T-cell (primary cell): ENCODE results near the gene OR5K1. TPM values are rescaled to one million over a fixed set of nuclear protein-coding genes. Genes with fewer than 3 reads are reported as not detected.

Source experiments
- ATAC-seq, 4 experiments: fragments of 200-7000 bp in 3 of 4; fragments of 150-1000 bp in 1 of 4; cut with Tn5 transposase; replicated peaks in 1 of 4; 1 replicate in 3 of 4; 2 replicates in 1 of 4; pipeline ENCODE4 v1.10.0; 2021; ENCODE audit warnings: moderate library complexity in 3 of 4, mild to moderate bottlenecking in 2 of 4, moderate number of reproducible peaks in 1 of 4
- CTCF ChIA-PET, 2 donors: fragments of 300-600 bp; sonication (Branson Sonifier 250); formaldehyde crosslinking; loops; one replicate each; lab custom pipeline; 2022; ENCODE audit warnings: antibody characterized with exemption in 2 of 2; lab: Charles Lee
- POLR2A ChIA-PET, 2 donors: fragments of 300-600 bp; sonication (Branson Sonifier 250); formaldehyde crosslinking; loops; one replicate each; lab custom pipeline; 2022; ENCODE audit warnings: antibody characterized with exemption in 2 of 2; lab: Charles Lee
- DNase-seq, 35 experiments: peaks; one replicate each; pipeline versions ENCODE4 v3.0.0 to v3.0.0-alpha.2; 2013 to 2023
- H3K27ac ChIP-seq: one replicate; pipeline ENCODE4 v1.5.1; 2013; ENCODE audit warnings: low read length
- H3K27me3 ChIP-seq, 2 experiments: replicated peaks in 1 of 2; 1 replicate in 1 of 2; 2 replicates in 1 of 2; pipeline versions ENCODE4 v1.6.1 to v1.7.0; 2013; ENCODE audit warnings: low read length in 1 of 2, mixed read lengths in 1 of 2; ENCODE audit not compliant: control insufficient read depth in 2 of 2, insufficient read depth in 2 of 2; ENCODE audit errors: extremely low read depth in 1 of 2
- H3K36me3 ChIP-seq, 2 donors: 1 replicate in 1 of 2; 2 replicates in 1 of 2; pipeline versions ENCODE4 v1.6.1 to v1.7.0; 2013; ENCODE audit warnings: low read length in 1 of 2; ENCODE audit not compliant: control insufficient read depth in 2 of 2, insufficient read depth in 1 of 2; ENCODE audit errors: extremely low read depth in 1 of 2
- H3K4me1 ChIP-seq, 2 experiments: 1 replicate in 1 of 2; 2 replicates in 1 of 2; pipeline versions ENCODE4 v1.6.1 to v1.7.0; 2013; ENCODE audit warnings: low read length in 2 of 2, mixed read lengths in 1 of 2; ENCODE audit not compliant: insufficient read depth in 2 of 2, control insufficient read depth in 1 of 2; ENCODE audit errors: extremely low read depth in 1 of 2
- H3K4me3 ChIP-seq, 2 donors: 1 replicate in 1 of 2; 2 replicates in 1 of 2; pipeline versions ENCODE4 v1.5.1 to v1.7.0; 2013; ENCODE audit warnings: mild to moderate bottlenecking in 2 of 2, low read length in 1 of 2, moderate library complexity in 1 of 2; ENCODE audit not compliant: control insufficient read depth in 1 of 2; ENCODE audit errors: extremely low read depth in 1 of 2
- H3K9me3 ChIP-seq: 2 replicates; pipeline ENCODE4 v1.7.0; 2013
- H3K27ac Mint-ChIP-seq, 2 donors: one replicate each; pipeline ENCODE4 v1.8.0; 2020 to 2021; ENCODE audit warnings: mild to moderate bottlenecking in 2 of 2, mixed read lengths in 2 of 2
- H3K27me3 Mint-ChIP-seq, 2 donors: one replicate each; pipeline ENCODE4 v1.8.0; 2021 to 2022; ENCODE audit warnings: mixed read lengths in 2 of 2
- H3K36me3 Mint-ChIP-seq: one replicate; pipeline ENCODE4 v1.8.0; 2021; ENCODE audit warnings: mixed read lengths
- H3K4me1 Mint-ChIP-seq, 3 donors: one replicate each; pipeline ENCODE4 v1.8.0; 2020 to 2022; ENCODE audit warnings: mixed read lengths in 3 of 3, mild to moderate bottlenecking in 1 of 3
- H3K4me3 Mint-ChIP-seq, 3 donors: one replicate each; pipeline ENCODE4 v1.8.0; 2020 to 2022; ENCODE audit warnings: mild to moderate bottlenecking in 3 of 3, mixed read lengths in 3 of 3, moderate library complexity in 3 of 3
- H3K9me3 Mint-ChIP-seq, 3 donors: one replicate each; pipeline ENCODE4 v1.8.0; 2020 to 2022; ENCODE audit warnings: mixed read lengths in 3 of 3
- WGBS: methylation state at CpG from one replicate; pipeline ENCODE4 v1.1.5; 2013; ENCODE audit warnings: missing lambda C conversion rate; ENCODE audit not compliant: insufficient coverage; 5-methylcytosine and 5-hydroxymethylcytosine counted together
- total RNA-seq, 35 experiments: library from RNA in 6 of 35; stranded (reverse) in 6 of 35; fragments of 120-200 nt in 1 of 35; gene quantifications; one replicate each; pipeline versions ENCODE4 v1.2.1 to v1.2.4 and lab custom pipeline; 2013 to 2026

OR5K1 gene
- total RNA-seq = not detected
- not detected for total RNA-seq (2013)
- total RNA-seq (lab: John Stamatoyannopoulos, UW) = 0 to 0.06 (median 0) reads per million in 29 experiments

DNA sequence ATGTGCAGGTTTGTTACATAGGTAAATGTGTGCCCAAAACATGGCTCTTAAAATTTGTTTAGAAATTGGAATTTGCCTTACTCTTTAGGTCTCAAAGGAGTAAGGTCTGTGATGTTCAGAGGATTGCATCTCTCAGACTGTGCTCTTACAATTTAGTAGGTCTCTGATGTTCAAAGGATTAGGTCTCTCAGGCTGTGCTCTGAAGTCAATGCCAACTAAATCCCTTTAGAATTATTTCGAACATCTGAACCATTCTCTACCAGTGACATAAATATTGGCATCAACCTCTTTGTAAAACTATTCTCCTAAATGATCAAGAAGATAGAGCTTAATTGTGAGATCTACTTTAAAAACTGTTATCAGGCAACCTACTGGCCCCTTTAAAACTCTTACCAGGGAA is at the start of gene OR5K1:
Gene OR5K1, plus strand, starts transcription at position 301 of the 400 bp plus-strand sequence. CDS start 6,376 bp downstream, outside the sequence.
- Histone ChIP-seq H3K4me3 (no peak within 1 kb of the TSS), H3K27me3 (no peaks in the 10 kb centered on the region), H3K9me3 (no peaks in the 10 kb centered on the region), H3K36me3 (no peaks in the 10 kb centered on the region), H3K4me1 (no peaks in the 10 kb centered on the region), H3K27ac (no peak within 1 kb of the TSS)
- ChIA-PET POLR2A (interaction anchor here in 1 of 2 donors (0.6 kb wide), 1 partner anchor 103 kb away, joined by 6 read pairs; no protein-coding TSS in a partner anchor), CTCF (no interaction called here)
- DNase-seq (no peak), ATAC-seq (no peak)
- Mint-ChIP-seq H3K9me3 (peaks cover 0 to 4% (median 0%) of the 10 kb centered on the region in 3 donors), H3K27ac (no peak within 1 kb of the TSS), H3K4me1 (no peaks in the 10 kb centered on the region), H3K27me3 (no peaks in the 10 kb centered on the region), H3K4me3 (no peak within 1 kb of the TSS), H3K36me3 (no peaks in the 10 kb centered on the region)
- WGBS = no CpG with 5 or more reads among the region's 1 CpG

DNA sequence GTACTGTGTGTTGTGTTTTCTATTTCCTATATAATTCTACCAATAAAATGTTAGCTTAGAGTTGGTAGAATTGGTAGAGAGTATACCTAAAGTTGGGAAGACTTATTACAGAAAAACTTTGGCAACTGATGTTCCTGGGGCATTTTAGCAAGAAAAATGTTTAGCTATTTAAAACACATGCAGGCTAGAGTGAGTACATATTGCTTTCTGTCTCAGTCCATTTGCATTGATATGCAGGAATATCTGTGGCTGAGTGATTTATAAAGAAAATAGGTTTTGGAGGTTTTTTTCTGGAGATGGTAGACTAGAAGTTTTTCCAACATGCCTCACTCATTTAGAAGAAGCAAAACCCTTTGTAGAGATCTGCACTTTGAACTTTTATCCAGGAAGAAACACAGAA is 30.4 kb upstream of the OR5K1 start:
- Mint-ChIP-seq H3K4me3 (no peak overlapping the region), H3K27me3 (peaks cover 0 to 4% of the 10 kb centered on the region in 2 donors), H3K36me3 (peaks cover 7% of the 10 kb centered on the region), H3K4me1 (no peaks in the 10 kb centered on the region), H3K27ac (no peak overlapping the region), H3K9me3 (peaks cover 20 to 32% (median 24%) of the 10 kb centered on the region in 3 donors)
- Histone ChIP-seq H3K27ac (no peak overlapping the region), H3K4me1 (no peaks in the 10 kb centered on the region), H3K4me3 (no peak overlapping the region), H3K27me3 (no peaks in the 10 kb centered on the region), H3K36me3 (no peaks in the 10 kb centered on the region), H3K9me3 (no peaks in the 10 kb centered on the region)
- ChIA-PET CTCF (no interaction called here), POLR2A (no interaction called here)
- ATAC-seq = no peak
- no peak for DNase-seq

DNA sequence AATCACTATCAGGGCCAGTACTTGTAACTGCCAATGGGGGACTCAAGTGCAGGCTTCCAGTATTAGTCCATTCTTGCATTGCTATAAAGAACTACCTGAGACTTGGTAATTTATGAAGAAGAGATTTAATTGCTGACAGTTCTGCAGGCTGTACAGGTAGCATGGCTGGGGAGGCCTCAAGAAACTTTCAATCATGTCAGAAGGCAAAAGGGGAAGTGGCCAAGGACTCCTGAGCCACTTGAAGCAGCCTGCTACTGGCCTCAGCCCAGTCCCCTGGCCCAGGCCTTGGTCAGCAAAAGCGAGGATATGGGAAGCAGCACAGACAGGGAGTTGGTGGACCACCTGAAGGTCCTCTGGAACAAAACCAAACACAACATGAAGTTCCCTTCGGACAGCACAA is 29.2 kb upstream of the OR5K1 start:
- H3K27me3 Mint-ChIP-seq = peaks cover 0 to 4% of the 10 kb centered on the region in 2 donors
- no peak overlapping the region for H3K4me3 Mint-ChIP-seq
- no peak overlapping the region for H3K27ac Mint-ChIP-seq
- no peaks in the 10 kb centered on the region for H3K4me1 Mint-ChIP-seq
- H3K27me3 ChIP-seq = no peaks in the 10 kb centered on the region
- no peak overlapping the region for H3K4me3 ChIP-seq
- no peaks in the 10 kb centered on the region for H3K9me3 ChIP-seq
- no peak for DNase-seq
- no peaks in the 10 kb centered on the region for H3K4me1 ChIP-seq
- peaks cover 7% of the 10 kb centered on the region for H3K36me3 Mint-ChIP-seq
- peaks cover 16 to 23% (median 23%) of the 10 kb centered on the region in 3 donors for H3K9me3 Mint-ChIP-seq
- CTCF ChIA-PET = no interaction called here
- ATAC-seq = no peak
- no peaks in the 10 kb centered on the region for H3K36me3 ChIP-seq
- no CpG with 5 or more reads among the region's 2 CpGs for WGBS
- POLR2A ChIA-PET = no interaction called here
- no peak overlapping the region for H3K27ac ChIP-seq

- no peak overlapping the region for H3K27ac ChIP-seq
- peaks cover 0 to 4% of the 10 kb centered on the region in 2 donors for H3K27me3 Mint-ChIP-seq
- ATAC-seq = no peak
- no peak overlapping the region for H3K4me3 Mint-ChIP-seq
- peaks cover 10 to 17% (median 17%) of the 10 kb centered on the region in 3 donors for H3K9me3 Mint-ChIP-seq
- no peaks in the 10 kb centered on the region for H3K36me3 ChIP-seq
- DNase-seq = no peak
- CTCF ChIA-PET = interaction anchor here in 1 of 2 donors (0.6 kb wide), 1 partner anchor 21 kb away, joined by 3 read pairs; no protein-coding TSS in a partner anchor
- H3K4me1 Mint-ChIP-seq = no peaks in the 10 kb centered on the region
- H3K4me3 ChIP-seq = no peak overlapping the region
- POLR2A ChIA-PET = no interaction called here
- 70% methylated on average over 4 of the region's 4 CpGs for WGBS
- H3K36me3 Mint-ChIP-seq = peaks cover 4% of the 10 kb centered on the region
- no peak overlapping the region for H3K27ac Mint-ChIP-seq
- no peaks in the 10 kb centered on the region for H3K9me3 ChIP-seq
- no peaks in the 10 kb centered on the region for H3K27me3 ChIP-seq
- no peaks in the 10 kb centered on the region for H3K4me1 ChIP-seq
Measured at GRCh38 chr3:98434412-98434811, 28.6 kb upstream of the OR5K1 start.

GRCh38 chr3:98440283-98440682 is 22.7 kb upstream of the OR5K1 start:
- CTCF ChIA-PET = no interaction called here
- ATAC-seq (no peak), DNase-seq (no peak)
- Histone ChIP-seq H3K36me3 (no peaks in the 10 kb centered on the region), H3K27ac (no peak overlapping the region), H3K4me1 (no peaks in the 10 kb centered on the region), H3K27me3 (no peaks in the 10 kb centered on the region), H3K9me3 (no peaks in the 10 kb centered on the region), H3K4me3 (no peak overlapping the region)
- Mint-ChIP-seq H3K9me3 (no peaks in the 10 kb centered on the region), H3K4me1 (no peaks in the 10 kb centered on the region), H3K27ac (no peak overlapping the region), H3K36me3 (no peaks in the 10 kb centered on the region), H3K4me3 (no peak overlapping the region), H3K27me3 (peaks cover 0 to 11% of the 10 kb centered on the region in 2 donors)
- POLR2A ChIA-PET = no interaction called here

GRCh38 chr3:98445949-98446406 is 17.0 kb upstream of the OR5K1 start:
- no peaks in the 10 kb centered on the region for H3K36me3 Mint-ChIP-seq
- no peak for ATAC-seq
- no peaks in the 10 kb centered on the region for H3K27me3 ChIP-seq
- H3K4me1 Mint-ChIP-seq = peaks cover 0 to 6% (median 3%) of the 10 kb centered on the region in 3 donors
- H3K9me3 ChIP-seq = no peaks in the 10 kb centered on the region
- no peaks in the 10 kb centered on the region for H3K9me3 Mint-ChIP-seq
- 100% methylated on average over 1 of the region's 5 CpGs for WGBS
- no peak for DNase-seq
- H3K27ac Mint-ChIP-seq = no peak overlapping the region
- no peak overlapping the region for H3K4me3 ChIP-seq
- H3K4me3 Mint-ChIP-seq = no peak overlapping the region
- H3K27me3 Mint-ChIP-seq = peaks cover 0 to 12% of the 10 kb centered on the region in 2 donors
- POLR2A ChIA-PET = no interaction called here
- H3K27ac ChIP-seq = no peak overlapping the region
- H3K4me1 ChIP-seq = no peaks in the 10 kb centered on the region
- CTCF ChIA-PET = no interaction called here
- H3K36me3 ChIP-seq = no peaks in the 10 kb centered on the region
